Chondrocyte (in vitro differentiated cells): ENCODE data around the gene TXNL4A. TPM values are rescaled to one million over a fixed set of nuclear protein-coding genes. Genes with fewer than 3 reads are reported as not detected.

Source experiments
- DNase-seq: peaks from one replicate; pipeline ENCODE4 v3.0.0; 2021; ENCODE audit warnings: mixed read lengths, low spot score
- H3K27ac Mint-ChIP-seq: one replicate; pipeline ENCODE4 v1.8.0; 2021; ENCODE audit warnings: mild to moderate bottlenecking, moderate library complexity, mixed read lengths; ENCODE audit not compliant: unreplicated experiment
- H3K27me3 Mint-ChIP-seq: 2 replicates; pipeline ENCODE4 v1.8.0; 2021; ENCODE audit warnings: low read depth, mixed read lengths
- H3K36me3 Mint-ChIP-seq: 2 replicates; pipeline ENCODE4 v1.8.0; 2021; ENCODE audit warnings: low read depth, mixed read lengths
- H3K4me1 Mint-ChIP-seq: 2 replicates; pipeline ENCODE4 v1.8.0; 2021; ENCODE audit warnings: low read depth, mild to moderate bottlenecking, mixed read lengths
- H3K4me3 Mint-ChIP-seq: one replicate; pipeline ENCODE4 v1.8.0; 2021; ENCODE audit warnings: mild to moderate bottlenecking, moderate library complexity, mixed read lengths; ENCODE audit not compliant: unreplicated experiment
- H3K9me3 Mint-ChIP-seq: 2 replicates; pipeline ENCODE4 v1.8.0; 2021; ENCODE audit warnings: low read depth, mixed read lengths
- total RNA-seq: library from RNA; stranded (reverse); gene quantifications from 3 replicates; pipeline ENCODE4 v1.2.1, GENCODE V29; 2021
- TF ChIP-seq, protein P1 (sequence below): fragments of 200-600 bp; sonication (generic); IDR thresholded peaks from 2 replicates; pipeline ENCODE4 v1.5.0; 2021; ENCODE audit warnings: antibody characterized with exemption, mild to moderate bottlenecking, moderate library complexity

Gene TXNL4A
- total RNA-seq, 1 donor from 2014 or later: 143 TPM

DNA sequence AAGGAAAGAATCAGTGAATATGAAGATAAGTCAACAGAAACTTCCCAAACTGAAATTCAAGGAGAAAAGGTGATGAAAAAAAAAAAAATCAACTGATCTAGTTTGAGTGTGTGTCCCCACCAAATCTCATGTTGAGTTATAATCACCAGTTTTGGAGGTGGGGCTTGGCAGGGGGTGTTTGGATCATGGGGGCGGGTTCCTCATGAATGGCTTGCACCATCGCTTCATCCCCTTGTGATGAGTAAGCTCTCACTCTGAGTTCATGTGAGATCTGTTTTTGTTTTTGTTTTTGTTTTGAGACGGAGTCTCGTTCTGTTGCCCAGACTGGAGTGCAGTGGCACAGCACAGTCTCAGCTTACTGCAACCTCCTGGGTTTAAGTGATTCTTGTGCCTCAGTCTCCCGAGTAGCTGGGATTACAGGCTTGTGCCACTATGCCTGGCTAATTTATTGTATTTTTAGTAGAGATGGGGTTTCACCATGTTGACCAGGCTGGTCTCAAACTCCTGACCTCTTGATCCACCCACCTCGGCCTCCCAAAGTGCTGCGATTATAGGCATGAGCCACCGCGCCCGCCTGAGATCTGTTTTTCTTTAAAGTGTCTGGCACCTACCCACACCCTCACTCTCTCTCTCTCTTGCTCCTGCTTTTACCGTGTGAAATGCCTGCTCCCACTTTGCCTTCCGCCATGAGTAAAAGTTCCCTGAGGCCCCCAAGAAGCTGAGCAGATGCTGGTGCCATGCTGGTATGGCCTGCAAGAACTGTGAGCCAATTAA, 32.9 kb downstream of the TXNL4A start:
- TF ChIP-seq, protein P1, sequence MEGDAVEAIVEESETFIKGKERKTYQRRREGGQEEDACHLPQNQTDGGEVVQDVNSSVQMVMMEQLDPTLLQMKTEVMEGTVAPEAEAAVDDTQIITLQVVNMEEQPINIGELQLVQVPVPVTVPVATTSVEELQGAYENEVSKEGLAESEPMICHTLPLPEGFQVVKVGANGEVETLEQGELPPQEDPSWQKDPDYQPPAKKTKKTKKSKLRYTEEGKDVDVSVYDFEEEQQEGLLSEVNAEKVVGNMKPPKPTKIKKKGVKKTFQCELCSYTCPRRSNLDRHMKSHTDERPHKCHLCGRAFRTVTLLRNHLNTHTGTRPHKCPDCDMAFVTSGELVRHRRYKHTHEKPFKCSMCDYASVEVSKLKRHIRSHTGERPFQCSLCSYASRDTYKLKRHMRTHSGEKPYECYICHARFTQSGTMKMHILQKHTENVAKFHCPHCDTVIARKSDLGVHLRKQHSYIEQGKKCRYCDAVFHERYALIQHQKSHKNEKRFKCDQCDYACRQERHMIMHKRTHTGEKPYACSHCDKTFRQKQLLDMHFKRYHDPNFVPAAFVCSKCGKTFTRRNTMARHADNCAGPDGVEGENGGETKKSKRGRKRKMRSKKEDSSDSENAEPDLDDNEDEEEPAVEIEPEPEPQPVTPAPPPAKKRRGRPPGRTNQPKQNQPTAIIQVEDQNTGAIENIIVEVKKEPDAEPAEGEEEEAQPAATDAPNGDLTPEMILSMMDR: no peak
- H3K36me3 Mint-ChIP-seq: peaks cover 2% of the 10 kb centered on the region
- no peaks in the 10 kb centered on the region for H3K9me3 Mint-ChIP-seq
- DNase-seq: peak; percentile 36
- H3K4me3 Mint-ChIP-seq: no peak overlapping the region
- no peaks in the 10 kb centered on the region for H3K27me3 Mint-ChIP-seq
- peaks cover 5% of the 10 kb centered on the region for H3K4me1 Mint-ChIP-seq
- no peak overlapping the region for H3K27ac Mint-ChIP-seq

DNA sequence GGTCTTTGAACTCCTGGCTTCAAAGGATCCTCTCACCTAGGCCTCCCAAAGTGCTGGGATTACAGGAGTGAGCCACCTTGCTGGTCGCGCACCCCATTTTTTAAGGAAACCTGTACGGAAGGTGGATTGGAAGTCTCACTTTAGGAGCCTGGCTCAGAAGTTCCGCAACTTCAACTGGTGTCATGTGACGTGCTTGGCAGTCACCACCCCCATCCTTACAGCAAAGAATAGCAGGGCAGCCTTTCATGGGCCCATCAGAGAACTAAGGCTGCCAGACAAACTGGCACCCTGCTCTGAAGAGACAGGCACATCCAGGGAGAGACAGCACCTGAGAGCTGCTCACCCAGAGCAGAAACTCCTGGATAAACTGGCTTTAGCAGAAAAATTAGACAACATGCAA, 33.6 kb downstream of the TXNL4A start:
- Mint-ChIP-seq H3K27ac (no peak overlapping the region), H3K4me3 (no peak overlapping the region), H3K9me3 (no peaks in the 10 kb centered on the region), H3K36me3 (peaks cover 2% of the 10 kb centered on the region), H3K4me1 (peaks cover 11% of the 10 kb centered on the region), H3K27me3 (no peaks in the 10 kb centered on the region)
- DNase-seq: peak; percentile 19
- TF ChIP-seq, protein P1: no peak

DNA sequence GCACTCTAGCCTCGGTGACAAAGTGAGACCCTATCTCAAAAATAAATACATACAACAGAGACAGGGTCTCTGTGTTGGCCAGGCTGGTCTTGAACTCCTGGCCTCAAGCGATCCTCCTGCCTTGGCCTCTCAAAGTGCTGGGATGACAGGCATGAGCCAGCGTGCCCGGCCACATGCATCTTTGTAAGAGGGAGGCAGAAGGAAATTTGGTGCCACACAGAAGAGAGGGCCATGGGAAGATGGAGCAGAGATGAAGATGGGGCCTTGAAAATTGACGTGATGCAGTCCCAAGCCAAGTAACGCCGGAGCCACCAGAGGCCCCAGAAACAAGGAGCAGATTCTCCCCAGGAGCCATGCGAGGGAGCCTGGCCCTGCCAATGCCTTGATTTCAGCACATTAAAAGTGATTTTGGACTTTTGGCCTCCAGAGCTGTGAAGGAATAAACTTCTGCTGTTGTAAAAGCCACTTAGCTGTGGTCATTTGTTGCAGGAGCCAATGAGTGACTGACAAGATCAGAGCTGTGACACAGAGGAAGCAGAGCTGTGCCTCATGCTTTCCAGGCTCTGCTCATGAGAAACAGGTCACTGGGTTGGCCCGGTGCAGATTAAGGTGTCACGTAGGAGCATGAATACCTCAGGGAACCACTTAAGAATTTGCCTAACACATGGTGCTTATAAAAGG, 34.3 kb downstream of the TXNL4A start:
- TF ChIP-seq, protein P1: no peak
- DNase-seq: peak; percentile 42
- H3K4me1 Mint-ChIP-seq: peaks cover 15% of the 10 kb centered on the region
- H3K4me3 Mint-ChIP-seq: no peak overlapping the region
- peaks cover 2% of the 10 kb centered on the region for H3K36me3 Mint-ChIP-seq
- no peak overlapping the region for H3K27ac Mint-ChIP-seq
- no peaks in the 10 kb centered on the region for H3K9me3 Mint-ChIP-seq
- no peaks in the 10 kb centered on the region for H3K27me3 Mint-ChIP-seq

DNA sequence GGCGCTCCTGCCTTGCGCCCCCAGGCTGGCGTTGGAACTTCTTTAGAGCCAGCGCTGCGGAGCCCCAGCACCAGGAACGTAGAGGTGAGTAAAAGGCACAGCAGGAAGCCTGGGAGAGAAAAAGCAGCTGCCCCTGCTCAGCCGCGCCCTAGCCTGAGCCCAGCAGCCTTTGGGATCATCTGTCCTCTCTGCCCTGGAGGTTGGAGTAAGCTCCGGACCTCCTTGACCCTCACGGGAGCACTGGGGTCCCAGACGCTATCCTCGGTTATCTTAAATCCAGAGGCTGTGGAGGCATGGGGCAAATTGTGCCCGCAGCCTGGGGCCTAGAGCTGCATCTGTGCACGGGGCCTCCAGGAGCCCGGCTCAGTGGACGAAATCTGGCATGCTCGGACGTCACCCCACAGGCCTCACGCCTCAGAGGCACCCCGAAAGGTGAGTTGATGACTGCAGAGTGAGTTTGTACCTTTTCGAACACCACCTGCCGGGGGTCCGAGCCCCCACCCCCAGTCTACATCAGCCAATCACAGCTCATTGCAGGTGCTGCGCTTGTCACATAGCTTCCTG, 35.3 kb downstream of the TXNL4A start:
- peaks cover 2% of the 10 kb centered on the region for H3K36me3 Mint-ChIP-seq
- H3K27me3 Mint-ChIP-seq: no peaks in the 10 kb centered on the region
- no peaks in the 10 kb centered on the region for H3K9me3 Mint-ChIP-seq
- peak overlapping the region; percentile 28 for H3K4me3 Mint-ChIP-seq
- DNase-seq: peak; percentile 72
- peaks cover 24% of the 10 kb centered on the region for H3K4me1 Mint-ChIP-seq
- H3K27ac Mint-ChIP-seq: no peak overlapping the region
- TF ChIP-seq, protein P1: no peak

DNA sequence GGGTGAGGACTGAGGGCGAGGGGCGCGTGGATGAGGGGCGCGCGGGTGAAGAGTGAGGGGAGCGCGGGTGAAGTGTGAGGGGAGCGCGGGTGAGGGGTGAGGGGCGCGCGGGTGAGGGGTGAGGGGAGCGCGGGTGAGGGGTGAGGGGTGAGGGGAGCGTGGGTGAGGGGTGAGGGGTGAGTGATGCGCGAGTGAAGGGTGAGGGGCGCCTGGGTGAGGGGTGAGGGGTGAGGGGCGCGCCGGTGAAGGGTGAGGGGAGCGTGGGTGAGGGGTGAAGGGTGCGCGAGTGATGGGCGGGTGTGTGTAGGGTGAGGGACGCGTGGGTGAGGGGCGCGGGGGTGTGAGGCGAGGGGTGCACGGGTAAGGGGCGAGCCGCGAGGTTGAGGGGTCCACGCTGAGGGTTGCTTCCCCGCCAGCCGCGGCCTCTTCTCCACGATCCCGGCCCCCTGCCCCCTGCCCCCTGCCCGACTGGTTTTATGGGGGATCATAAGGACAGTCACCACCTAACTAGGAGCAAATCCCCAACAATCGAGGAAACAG, 35.8 kb downstream of the TXNL4A start:
- Mint-ChIP-seq H3K4me3 (peak overlapping the region; percentile 65), H3K36me3 (peaks cover 2% of the 10 kb centered on the region), H3K27me3 (no peaks in the 10 kb centered on the region), H3K4me1 (peaks cover 28% of the 10 kb centered on the region), H3K9me3 (no peaks in the 10 kb centered on the region), H3K27ac (no peak overlapping the region)
- peak; percentile 88 for DNase-seq
- TF ChIP-seq, protein P1: no peak
